HG03378 (cell line): Measurements from ENCODE around the gene RASA3.
"Not testable (repeated sequence)": the region's sequence is repeated elsewhere in the genome, so short reads cannot be mapped to it uniquely, and the experiment has no call there.

Source experiments
- ATAC-seq: cut with Tn5 transposase; IDR thresholded peaks from one replicate; pipeline ENCODE4 v1.9.1; 2021; ENCODE audit warnings: mild to moderate bottlenecking, moderate library complexity; ENCODE audit not compliant: unreplicated experiment

Gene RASA3

GRCh38 chr13:113995051-113995601 is 137.3 kb downstream of the RASA3 start:
- ATAC-seq = no peak

GRCh38 chr13:113992276-113993005 is 140.0 kb downstream of the RASA3 start:
- no peak for ATAC-seq

GRCh38 chr13:113991676-113992179 is 140.7 kb downstream of the RASA3 start:
- ATAC-seq = no peak

GRCh38 chr13:113991191-113991669 is 141.2 kb downstream of the RASA3 start:
- no peak for ATAC-seq

GRCh38 chr13:113990321-113990837 is 142.0 kb downstream of the RASA3 start:
- ATAC-seq = no peak

- ATAC-seq = no peak
Observed at GRCh38 chr13:113989585-113990300, 142.7 kb downstream of the RASA3 start.

- not testable (repeated sequence) for ATAC-seq
Observed at GRCh38 chr13:113988859-113989258, 143.6 kb downstream of the RASA3 start.

- no peak for ATAC-seq
Observed at GRCh38 chr13:113982296-113982661, 150.1 kb downstream of the RASA3 start.

- ATAC-seq = no peak
Observed at GRCh38 chr13:113981611-113982295, 150.7 kb downstream of the RASA3 start.

- ATAC-seq = no peak
Observed at GRCh38 chr13:113981194-113981605, 151.2 kb downstream of the RASA3 start.

GRCh38 chr13:113980489-113981064 is 151.8 kb downstream of the RASA3 start:
- ATAC-seq = no peak

- ATAC-seq = no peak
Observed at GRCh38 chr13:113979791-113980471, 152.5 kb downstream of the RASA3 start.

GRCh38 chr13:113978741-113979481 is 153.5 kb downstream of the RASA3 start:
- no peak for ATAC-seq

- no peak for ATAC-seq
Observed at GRCh38 chr13:113977976-113978375, 154.4 kb downstream of the RASA3 start.

GRCh38 chr13:113976711-113977684 is 155.4 kb downstream of the RASA3 start:
- ATAC-seq = no peak

- no peak for ATAC-seq
Observed at GRCh38 chr13:113975416-113975815, 157.0 kb downstream of the RASA3 start.

GRCh38 chr13:113974304-113975281 is 157.8 kb downstream of the RASA3 start:
- no peak for ATAC-seq
